HepG2 (cell line): Measurements from ENCODE around the gene ACADSB. TPM values are rescaled to one million over a fixed set of nuclear protein-coding genes. Genes with fewer than 3 reads are reported as not detected.

Experiments
- ATAC-seq: fragments of 200-7000 bp; cut with Tn5 transposase; 3 replicates; pipeline ENCODE4 v1.9.1; 2020; ENCODE audit warnings: mild to moderate bottlenecking, moderate library complexity
- BruUV-seq: library from RNA; stranded (reverse); fragments of 400-500 nt; replicated peaks from 2 replicates; lab custom pipeline; 2021; lab: Mats Ljungman, UMichigan
- CTCF ChIA-PET: fragments of 300-600 bp; formaldehyde crosslinking; extraction: SDS; loops from one replicate; lab custom pipeline; 2021; ENCODE audit warnings: low total read pairs, inconsistent platforms, low intra/inter-chr PET ratio; lab: Yijun Ruan, JAX
- POLR2A ChIA-PET: fragments of 350-600 bp; sonication (Branson Sonifier 250); formaldehyde crosslinking; loops from one replicate; lab custom pipeline; 2020; ENCODE audit warnings: antibody characterized with exemption, inconsistent platforms; lab: Yijun Ruan, JAX
- DNase-seq: peaks from one replicate; pipeline ENCODE4 v3.0.0-alpha.2; 2015; ENCODE audit warnings: low spot score
- FAIRE-seq: peaks from 3 replicates; lab custom pipeline; 2011; peaks lifted over from hg19 to GRCh38; lab: Jason Lieb, UNC
- H2AFZ ChIP-seq: one replicate; pipeline ENCODE4 v1.6.1; 2011; ENCODE audit warnings: low read length, inconsistent platforms
- H3K27ac ChIP-seq: fragments of 300-600 bp; 3 replicates; pipeline ENCODE4 v1.8.0; 2011; ENCODE audit warnings: mixed run types, mild to moderate bottlenecking, mixed read lengths, low read length, inconsistent platforms; ENCODE audit not compliant: insufficient read depth; ENCODE audit errors: extremely low read length
- H3K27me3 ChIP-seq, 2 experiments: fragments of 200-600 bp in 1 of 2; 2 replicates in 1 of 2; 3 replicates in 1 of 2; pipeline versions ENCODE4 v1.6.0 to v1.8.0; 2011; ENCODE audit warnings: low read length in 2 of 2, mild to moderate bottlenecking in 2 of 2, moderate library complexity in 2 of 2, inconsistent platforms in 1 of 2; ENCODE audit not compliant: insufficient read depth in 2 of 2, control insufficient read depth in 1 of 2
- H3K36me3 ChIP-seq, 2 experiments: fragments of 200-600 bp in 1 of 2; replicated peaks in 1 of 2; 2 replicates in 1 of 2; 3 replicates in 1 of 2; pipeline versions ENCODE4 v1.5.1 to v1.8.0; 2011; ENCODE audit warnings: low read length in 2 of 2, inconsistent platforms in 1 of 2; ENCODE audit not compliant: insufficient read depth in 2 of 2, control insufficient read depth in 1 of 2
- H3K4me1 ChIP-seq: 2 replicates; pipeline ENCODE4 v1.5.1; 2012; ENCODE audit warnings: low read length, inconsistent platforms; ENCODE audit not compliant: insufficient read depth
- H3K4me2 ChIP-seq: 2 replicates; pipeline ENCODE4 v1.6.0; 2011; ENCODE audit warnings: low read depth, low read length, inconsistent platforms
- H3K4me3 ChIP-seq, 3 experiments: fragments of 200-600 bp in 1 of 3; sonication (generic), shearing (Covaris generic) in 1 of 3; replicated peaks in 1 of 3; 2 replicates each; pipeline ENCODE4 v1.5.1; 2011 to 2016; ENCODE audit warnings: low read length in 3 of 3, inconsistent platforms in 2 of 3, low read depth in 2 of 3, mild to moderate bottlenecking in 2 of 3, control low read depth in 1 of 3, mixed read lengths in 1 of 3; ENCODE audit not compliant: insufficient read depth in 1 of 3
- H3K79me2 ChIP-seq: one replicate; pipeline ENCODE4 v1.6.1; 2011; ENCODE audit warnings: low read length, inconsistent platforms; ENCODE audit not compliant: insufficient read depth
- H3K9ac ChIP-seq: 2 replicates; pipeline ENCODE4 v1.6.0; 2011; ENCODE audit warnings: mild to moderate bottlenecking, low read depth, low read length, inconsistent platforms; ENCODE audit not compliant: insufficient read depth
- H3K9me3 ChIP-seq: 2 replicates; pipeline ENCODE4 v1.5.1; 2012; ENCODE audit warnings: mild to moderate bottlenecking, low read length
- H4K20me1 ChIP-seq: 2 replicates; pipeline ENCODE4 v1.6.0; 2011; ENCODE audit warnings: inconsistent platforms, mild to moderate bottlenecking, low read length, moderate library complexity; ENCODE audit not compliant: insufficient read depth
- DNMT3B ChIP-seq: conservative IDR thresholded peaks from 2 replicates; pipeline ENCODE4 v1.6.1; 2016; ENCODE audit warnings: missing biosample characterization, control low read depth
- FOXK1 ChIP-seq: sonication (generic); formaldehyde crosslinking; IDR thresholded peaks from 2 replicates; pipeline ENCODE4 v1.4.0; 2020; ENCODE audit warnings: low read depth, missing genetic modification reagents, borderline replicate concordance
- KLF6 ChIP-seq: IDR thresholded peaks from 2 replicates; pipeline ENCODE4 v1.8.0; 2016; ENCODE audit warnings: missing biosample characterization, missing genetic modification reagents
- KMT2A ChIP-seq: sonication (generic); formaldehyde crosslinking; IDR thresholded peaks from 2 replicates; pipeline ENCODE4 v1.4.0; 2020; ENCODE audit warnings: missing genetic modification reagents
- MXI1 ChIP-seq: IDR thresholded peaks from 3 replicates; pipeline ENCODE4 v1.6.1; 2012; ENCODE audit warnings: low read depth, low read length, inconsistent platforms, borderline replicate concordance
- MYC ChIP-seq: sonication (generic); formaldehyde crosslinking; IDR thresholded peaks from 2 replicates; pipeline ENCODE4 v1.9.0; 2021; ENCODE audit warnings: missing genetic modification reagents, borderline replicate concordance
- POGK ChIP-seq: sonication (generic); formaldehyde crosslinking; conservative IDR thresholded peaks from 2 replicates; pipeline ENCODE4 v1.8.0; 2022; ENCODE audit warnings: mild to moderate bottlenecking, moderate library complexity, missing genetic modification reagents
- SAP130 ChIP-seq: IDR thresholded peaks from 2 replicates; pipeline ENCODE4 v1.6.1; 2016; ENCODE audit warnings: low read depth
- SRY ChIP-seq: sonication (generic); formaldehyde crosslinking; IDR thresholded peaks from 2 replicates; pipeline ENCODE4 v1.8.0; 2022; ENCODE audit warnings: mild to moderate bottlenecking, missing genetic modification reagents
- THAP9 ChIP-seq: sonication (generic); formaldehyde crosslinking; IDR thresholded peaks from 2 replicates; pipeline ENCODE4; 2020; ENCODE audit warnings: missing genetic modification reagents, mild to moderate bottlenecking, borderline replicate concordance
- U2AF2 ChIP-seq: fragments of 200-400 bp; formaldehyde crosslinking; IDR thresholded peaks from 2 replicates; pipeline ENCODE4 v1.6.1; 2017; ENCODE audit warnings: low read depth, mild to moderate bottlenecking, low read length
- USF2 ChIP-seq, 2 experiments: sonication (generic) in 1 of 2; formaldehyde crosslinking in 1 of 2; IDR thresholded peaks; 2 replicates each; pipeline versions ENCODE4 v1.5.1 to v1.6.1; 2011 to 2020; ENCODE audit warnings: borderline replicate concordance in 1 of 2, low read depth in 1 of 2, low read length in 1 of 2, mild to moderate bottlenecking in 1 of 2, missing genetic modification reagents in 1 of 2, moderate library complexity in 1 of 2
- ZNF362 ChIP-seq: sonication (generic); formaldehyde crosslinking; IDR thresholded peaks from 2 replicates; pipeline ENCODE4 v1.4.0; 2020; ENCODE audit warnings: missing genetic modification reagents, mild to moderate bottlenecking, borderline replicate concordance
- WGBS: methylation state at CpG from one replicate; pipeline ENCODE4 v1.1.6; 2017; ENCODE audit warnings: low lambda C conversion rate; 5-methylcytosine and 5-hydroxymethylcytosine counted together
- in situ Hi-C: cut with HindIII; loops from 2 replicates; pipeline ENCODE4 v1.10.0; 2017; ENCODE audit warnings: low pct_unique_long_range_greater_than_20kb; ENCODE audit not compliant: extremely low pct_ligation_motif_present
- intact Hi-C: fragments of 100-400 bp; cut with micrococcal nuclease; formaldehyde crosslinking; loops from one replicate; pipeline ENCODE4 v1.10.0; 2022; ENCODE audit not compliant: unreplicated experiment
- polyA plus RNA-seq, 8 experiments: library from polyadenylated mRNA; depleted of rRNA in 3 of 8; stranded (reverse) in 7 of 8; unstranded in 1 of 8; fragments of >200 nt; fragmentation: Illumina TruSeq in 4 of 8; extraction: Trizol in 4 of 8; gene quantifications; 2 replicates each; pipeline versions ENCODE4 v1.2.1 to v1.2.3, GENCODE V29; 2011 to 2016; ENCODE audit warnings: low read depth in 4 of 8, missing spikeins in 1 of 8, mixed read lengths in 1 of 8; ENCODE audit not compliant: insufficient read depth in 1 of 8
- total RNA-seq, 5 experiments: library from RNA; depleted of rRNA; stranded (reverse); fragments of >200 nt; fragmentation: Illumina TruSeq; extraction: Trizol; gene quantifications; 2 replicates each; pipeline ENCODE4 v1.2.3, GENCODE V29; 2016; ENCODE audit warnings: low read depth in 1 of 5

Gene ACADSB
- total and polyA plus RNA-seq, 2 of the 13 experiments (the other 11 are each of a cell fraction or from before 2014, with no cell fraction given) = 80.0 to 87.6 TPM

- CTCF ChIA-PET = no interaction called here
- WGBS = 3% methylated on average over 20 of the region's 30 CpGs
- ATAC-seq = peak; percentile 66
- peak; percentile 13; the same call in 1 of the 2 replicates for TF ChIP-seq KMT2A (CRISPR knock-in tag)
- TF ChIP-seq DNMT3B = 0 out of 2 replicates have a peak, but pooled peaks have one; percentile 48
- TF ChIP-seq KLF6 = 0 out of 2 replicates have a peak, but pooled peaks have one; percentile 4
- TF ChIP-seq SRY (CRISPR knock-in tag) = no peak; the same call in 1 of the 2 replicates
- TF ChIP-seq POGK (CRISPR knock-in tag) = 0 out of 2 replicates have a peak, but pooled peaks have one; percentile 11
- TF ChIP-seq SAP130 = peak; percentile 91
- TF ChIP-seq FOXK1 (CRISPR knock-in tag) = 0 out of 2 replicates have a peak, but pooled peaks have one; percentile 23
- no peak for TF ChIP-seq THAP9
- TF ChIP-seq USF2 (IDR thresholded peaks at IDR 0.05; ENCODE audit: low read depth, low read length) = peak; percentile 44; the same call in 1 of the 2 replicates
- TF ChIP-seq USF2 (CRISPR knock-in tag; IDR thresholded peaks at IDR 0.05; ENCODE audit: borderline replicate concordance) = peak; percentile 52; the same call in 1 of the 2 replicates
- peak; percentile 96; the same call in 2 of the 3 replicates for TF ChIP-seq MXI1
- no peak for TF ChIP-seq ZNF362 (CRISPR knock-in tag)
- TF ChIP-seq U2AF2 = no peak
- TF ChIP-seq MYC (CRISPR knock-in tag) = 0 out of 2 replicates have a peak, but pooled peaks have one; percentile 41
Measured at GRCh38 chr10:123007558-123008354, 1.1 kb upstream of the ACADSB start.

More at GRCh38 chr10:123007558-123008354, 1.1 kb upstream of the ACADSB start:
- peak; percentile 42 for FAIRE-seq
- H4K20me1 ChIP-seq = peaks cover 20% of the 10 kb centered on the region
- peak overlapping the region; percentile 87 for H3K4me2 ChIP-seq
- POLR2A ChIA-PET = interaction anchor here (0.6 to 6.9 kb wide), 9 partner anchors 9 to 146 kb away, joined by 3 to 131 read pairs (median 5); partner anchors contain the start of genes BUB3, C10orf88 and PSTK
- H3K9ac ChIP-seq = peak overlapping the region; percentile 95
- H3K27me3 ChIP-seq = no peaks in the 10 kb centered on the region; a peak in 1 of 5 replicates
- no peaks in the 10 kb centered on the region for H3K9me3 ChIP-seq
- H3K36me3 ChIP-seq = peaks cover 5% of the 10 kb centered on the region in 2 experiments; a peak in 4 of 5 replicates
- in situ Hi-C loops = no loop called here
- no peak overlapping the region for H2AFZ ChIP-seq
- BruUV-seq = TSS peak; percentile 45
- H3K79me2 ChIP-seq = peaks cover 95% of the 10 kb centered on the region
- DNase-seq = peak; percentile 68
- intact Hi-C loops = loop anchor here (1.0 kb wide), 1 partner anchor 13 kb away; no protein-coding TSS in a partner anchor
- H3K27ac ChIP-seq = peak overlapping the region; percentile 80
- peak overlapping the region; percentile 96 to 99 (median 99) for H3K4me3 ChIP-seq
- peaks cover 53% of the 10 kb centered on the region for H3K4me1 ChIP-seq
